ENCODE data around the gene BANK1. TPM values are rescaled to one million over a fixed set of nuclear protein-coding genes. Genes with fewer than 3 reads are reported as not detected.

Gene BANK1
- total RNA-seq, 1 experiment from 2014 or later, result 1.1 TPM

- Histone ChIP-seq H3K79me1 (ENCODE audit: insufficient read depth, low read depth, low read length, poor library complexity, severe bottlenecking) (no peaks in the 10 kb centered on the region), H4K8ac (replicated peaks; ENCODE audit: insufficient read length, low read depth, low read length) (no peak overlapping the region), H3K23me2 (ENCODE audit: insufficient read length, low read depth, low read length, poor library complexity, severe bottlenecking) (no peaks in the 10 kb centered on the region), H4K91ac (ENCODE audit: insufficient read length, low read depth, low read length) (no peak overlapping the region), H3K9me3 (ENCODE audit: control insufficient read depth, low read depth, low read length) (no peaks in the 10 kb centered on the region), H4K5ac (ENCODE audit: insufficient read length, low read depth, low read length) (no peak overlapping the region), H2AFZ (ENCODE audit: low read length) (no peak overlapping the region), H3K56ac (ENCODE audit: insufficient read length, low read depth, low read length) (no peak overlapping the region), H3T11ph (ENCODE audit: low read length) (no peak overlapping the region), H3K9ac (ENCODE audit: extremely low read depth, insufficient read length, low read length) (no peak overlapping the region), H3K4ac (ENCODE audit: low read depth, low read length) (no peak overlapping the region), H3K18ac (ENCODE audit: insufficient read length, low read depth, low read length) (no peak overlapping the region), H3K79me2 (ENCODE audit: insufficient read depth, low read length) (no peaks in the 10 kb centered on the region), H2BK120ac (ENCODE audit: low read depth, low read length, poor library complexity, severe bottlenecking) (no peak overlapping the region), H2BK20ac (ENCODE audit: low read depth, low read length, poor library complexity, severe bottlenecking) (no peak overlapping the region), H3K23ac (ENCODE audit: insufficient read length, low read depth, low read length) (no peak overlapping the region), H3K14ac (ENCODE audit: insufficient read depth, low read length) (no peak overlapping the region), H2AK5ac (ENCODE audit: insufficient read length, low read length) (no peak overlapping the region), H3K4me1 (ENCODE audit: insufficient read depth, low read length) (no peaks in the 10 kb centered on the region), H2BK5ac (ENCODE audit: insufficient read length, low read length) (no peak overlapping the region), H2BK15ac (ENCODE audit: low read depth, low read length) (no peak overlapping the region), H3K27ac (ENCODE audit: insufficient read length, low read depth, low read length) (no peak overlapping the region), H3K27me3 (ENCODE audit: insufficient read depth, low read length) (no peaks in the 10 kb centered on the region), H2BK12ac (ENCODE audit: insufficient read length, low read depth, low read length) (no peak overlapping the region), H3K4me2 (ENCODE audit: insufficient read depth, insufficient read length, low read length) (no peak overlapping the region), H4K20me1 (ENCODE audit: control insufficient read depth, insufficient read depth, insufficient read length) (no peaks in the 10 kb centered on the region)
- no peaks in the 10 kb centered on the region for H3K9me3 Mint-ChIP-seq
- no peak for DNase-seq
- no peaks in the 10 kb centered on the region for H3K27me3 Mint-ChIP-seq (ENCODE audit: low read depth)
- peaks cover 3 to 5% of the 10 kb centered on the region in 2 experiments for H3K4me1 Mint-ChIP-seq
- WGBS (ENCODE audit: extremely low coverage, insufficient read length, low lambda C conversion rate), result no CpG with 5 or more reads among the region's 3 CpGs
- H3K4me3 Mint-ChIP-seq, result no peak overlapping the region
- TF ChIP-seq, protein P1, sequence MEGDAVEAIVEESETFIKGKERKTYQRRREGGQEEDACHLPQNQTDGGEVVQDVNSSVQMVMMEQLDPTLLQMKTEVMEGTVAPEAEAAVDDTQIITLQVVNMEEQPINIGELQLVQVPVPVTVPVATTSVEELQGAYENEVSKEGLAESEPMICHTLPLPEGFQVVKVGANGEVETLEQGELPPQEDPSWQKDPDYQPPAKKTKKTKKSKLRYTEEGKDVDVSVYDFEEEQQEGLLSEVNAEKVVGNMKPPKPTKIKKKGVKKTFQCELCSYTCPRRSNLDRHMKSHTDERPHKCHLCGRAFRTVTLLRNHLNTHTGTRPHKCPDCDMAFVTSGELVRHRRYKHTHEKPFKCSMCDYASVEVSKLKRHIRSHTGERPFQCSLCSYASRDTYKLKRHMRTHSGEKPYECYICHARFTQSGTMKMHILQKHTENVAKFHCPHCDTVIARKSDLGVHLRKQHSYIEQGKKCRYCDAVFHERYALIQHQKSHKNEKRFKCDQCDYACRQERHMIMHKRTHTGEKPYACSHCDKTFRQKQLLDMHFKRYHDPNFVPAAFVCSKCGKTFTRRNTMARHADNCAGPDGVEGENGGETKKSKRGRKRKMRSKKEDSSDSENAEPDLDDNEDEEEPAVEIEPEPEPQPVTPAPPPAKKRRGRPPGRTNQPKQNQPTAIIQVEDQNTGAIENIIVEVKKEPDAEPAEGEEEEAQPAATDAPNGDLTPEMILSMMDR (conservative IDR thresholded peaks at IDR 0.05), result no peak
- no peak overlapping the region for H3K27ac Mint-ChIP-seq
- H3K36me3 Mint-ChIP-seq (ENCODE audit: insufficient read depth in 1 of 3, low read depth in 3 of 3), result no peaks in the 10 kb centered on the region
Observed at GRCh38 chr4:101921370-101921769, 130.8 kb downstream of the BANK1 start.

Data from H9 (cell line).